ENCODE results near the gene OPN4.

GRCh38 chr10:86646532-86646931 lies 7.8 kb upstream of the OPN4 start:
- TF ChIP-seq ZNF652 (CRISPR knock-in tag; IDR thresholded peaks at IDR 0.05; ENCODE audit: borderline replicate concordance, low read depth) (no peak), POLR2A (IDR thresholded peaks at IDR 0.05; ENCODE audit: insufficient read depth in 1 of 2, low read depth in 2 of 2, low read length in 2 of 2) (no peak), REST (IDR thresholded peaks at IDR 0.05; ENCODE audit: borderline replicate concordance in 1 of 2, low read depth in 1 of 2, low read length in 2 of 2) (no peak), WIZ (CRISPR knock-in tag; IDR thresholded peaks at IDR 0.05) (no peak), YY1 (IDR thresholded peaks at IDR 0.05; ENCODE audit: insufficient read depth, insufficient replicate concordance, low read depth, low read length) (no peak), ZKSCAN1 (IDR thresholded peaks at IDR 0.05; ENCODE audit: low read length) (no peak), ZFX (CRISPR knock-in tag; IDR thresholded peaks at IDR 0.05; ENCODE audit: low read depth) (no peak), CBFB (CRISPR knock-in tag; IDR thresholded peaks at IDR 0.05) (no peak), ZNF205 (CRISPR knock-in tag; IDR thresholded peaks at IDR 0.05) (no peak)
